ENCODE data around the gene MAGEA4. TPM values are rescaled to one million over a fixed set of nuclear protein-coding genes. Genes with fewer than 3 reads are reported as not detected.

MAGEA4 gene
- total and polyA plus RNA-seq, 2 of the 8 experiments (the other 6 are each of a cell fraction or from before 2014, with no cell fraction given): 0.45 to 0.67 TPM

DNA sequence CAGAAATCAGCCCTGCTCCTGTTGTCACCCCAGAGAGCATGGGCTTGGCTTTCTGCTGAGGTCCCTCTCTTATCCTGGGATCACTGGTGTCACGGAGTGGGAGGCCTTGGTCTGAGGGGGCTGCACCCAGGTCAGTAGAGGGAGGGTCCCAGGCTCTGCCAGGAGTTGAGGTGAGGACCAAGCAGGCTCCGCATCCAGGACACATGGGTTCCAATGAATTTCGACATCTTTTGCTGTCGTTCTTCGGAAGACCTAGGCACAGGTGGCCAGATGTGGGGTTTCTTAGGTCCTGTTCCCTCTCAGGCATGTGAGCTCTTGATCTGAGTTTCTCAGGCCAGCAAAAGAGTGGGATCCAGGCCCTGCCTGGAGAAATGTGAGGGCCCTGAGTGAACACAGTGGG, 10.0 kb downstream of the MAGEA4 start (continued):
- TF ChIP-seq, protein P1, sequence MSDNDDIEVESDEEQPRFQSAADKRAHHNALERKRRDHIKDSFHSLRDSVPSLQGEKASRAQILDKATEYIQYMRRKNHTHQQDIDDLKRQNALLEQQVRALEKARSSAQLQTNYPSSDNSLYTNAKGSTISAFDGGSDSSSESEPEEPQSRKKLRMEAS (IDR thresholded peaks at IDR 0.05): no peak
- TF ChIP-seq RXRA (IDR thresholded peaks at IDR 0.05; ENCODE audit: insufficient read depth, low read depth, low read length) (no peak), SUZ12 (IDR thresholded peaks at IDR 0.05; ENCODE audit: low read length) (no peak), POU5F1 (IDR thresholded peaks at IDR 0.05; ENCODE audit: low read depth, low read length) (no peak), RAD21 (IDR thresholded peaks at IDR 0.05 in 1 of 2, conservative IDR thresholded peaks at IDR 0.05 in 1 of 2; ENCODE audit: low read depth in 2 of 2, low read length in 2 of 2) (no peak), CHD2 (IDR thresholded peaks at IDR 0.05; ENCODE audit: low read length) (no peak)
